ENCODE results near the gene OSBPL7.
A peak's percentile ranks its signal among the peaks of the same experiment; 100 is the strongest.

Gene OSBPL7

GRCh38 chr17:47821424-47822391, at the start of gene OSBPL7:
OSBPL7 (minus strand) TSS chr17:47821794; CDS start chr17:47820278, 1,516 bp downstream.
- DNase-seq = peak; percentile 86

- DNase-seq = no peak
Measured at GRCh38 chr17:47871048-47871447, 49.5 kb upstream of the OSBPL7 start.

- no peak for DNase-seq
Measured at GRCh38 chr17:47870056-47870455, 48.5 kb upstream of the OSBPL7 start.

GRCh38 chr17:47869114-47869513, 47.5 kb upstream of the OSBPL7 start:
- DNase-seq = no peak

- no peak for DNase-seq
Measured at GRCh38 chr17:47867813-47868533, 46.4 kb upstream of the OSBPL7 start.

- no peak for DNase-seq
Measured at GRCh38 chr17:47866941-47867340, 45.3 kb upstream of the OSBPL7 start.

GRCh38 chr17:47864791-47865216, 43.2 kb upstream of the OSBPL7 start:
- no peak for DNase-seq

- DNase-seq = no peak
Measured at GRCh38 chr17:47862621-47863440, 41.2 kb upstream of the OSBPL7 start.

GRCh38 chr17:47860386-47860785, 38.8 kb upstream of the OSBPL7 start:
- DNase-seq = no peak

- DNase-seq = no peak
Measured at GRCh38 chr17:47857551-47858455, 36.2 kb upstream of the OSBPL7 start.

- no peak for DNase-seq
Measured at GRCh38 chr17:47856830-47857229, 35.2 kb upstream of the OSBPL7 start.

- no peak for DNase-seq
Measured at GRCh38 chr17:47855737-47856136, 34.1 kb upstream of the OSBPL7 start.

GRCh38 chr17:47853616-47854015, 32.0 kb upstream of the OSBPL7 start:
- no peak for DNase-seq

- no peak for DNase-seq
Measured at GRCh38 chr17:47852113-47852949, 30.7 kb upstream of the OSBPL7 start.

- DNase-seq = no peak
Measured at GRCh38 chr17:47851764-47852112, 30.1 kb upstream of the OSBPL7 start.

GRCh38 chr17:47850692-47851573, 29.3 kb upstream of the OSBPL7 start, which contains the start of gene SP6:
SP6 (minus strand) TSS chr17:47851163; CDS start chr17:47848429, 2,734 bp downstream.
- peak; percentile 71 for DNase-seq

GRCh38 chr17:47850373-47850691, 28.7 kb upstream of the OSBPL7 start:
- no peak for DNase-seq

- no peak for DNase-seq
Measured at GRCh38 chr17:47848198-47848513, 26.6 kb upstream of the OSBPL7 start.

GRCh38 chr17:47847341-47848197, 26.0 kb upstream of the OSBPL7 start:
- DNase-seq = no peak
